Fibroblast of skin of back (primary cell): ENCODE measurements around the gene ADCY9.
A peak's percentile ranks its signal among the peaks of the same experiment; 100 is the strongest.

Experiments
- DNase-seq: peaks from one replicate; pipeline ENCODE4 v3.0.0-alpha.2; 2013

ADCY9 gene

GRCh38 chr16:4093495-4094126 lies 22.6 kb downstream of the ADCY9 start:
- DNase-seq = no peak

- DNase-seq = no peak
These were observed 23.5 kb downstream of the ADCY9 start for GRCh38 chr16:4092547-4093265.

DNA sequence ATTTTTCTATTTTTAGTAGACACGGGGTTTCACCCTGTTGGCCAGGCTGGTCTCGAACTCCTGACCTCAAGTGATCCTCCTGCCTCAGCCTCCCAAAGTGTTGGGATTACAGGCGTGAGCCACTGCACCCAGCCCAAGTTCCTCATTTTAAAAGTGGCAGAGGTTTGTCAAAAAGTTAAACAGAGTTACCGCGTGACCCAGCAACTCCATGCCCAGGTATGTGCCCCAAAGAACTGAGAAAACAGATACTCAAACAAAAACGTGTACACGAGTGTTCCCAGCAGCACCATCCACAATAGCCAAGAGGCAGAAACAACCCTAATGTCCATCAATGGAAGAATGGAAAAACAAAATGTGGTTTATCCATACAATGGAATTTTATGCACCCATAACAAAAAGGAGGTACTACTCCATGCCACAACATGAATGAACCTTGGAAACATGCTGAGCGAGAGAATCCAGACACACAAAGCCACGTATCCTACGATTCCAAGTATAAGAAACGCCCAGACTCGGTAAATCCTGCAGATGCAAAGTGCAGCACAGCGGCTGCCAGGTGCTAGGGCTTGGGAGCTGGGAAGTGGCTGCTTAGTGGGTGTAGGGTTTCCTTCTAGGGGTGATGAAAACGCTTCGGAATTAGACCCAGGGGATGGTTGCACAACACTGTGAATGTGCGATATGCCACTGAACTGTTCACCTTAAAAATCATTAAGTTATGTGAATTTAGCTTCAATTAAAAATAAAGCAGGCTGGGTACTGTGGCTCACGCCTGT lies 24.8 kb downstream of the ADCY9 start:
- no peak for DNase-seq

- DNase-seq = no peak
These were observed 25.8 kb downstream of the ADCY9 start for GRCh38 chr16:4090351-4090851.

- DNase-seq = no peak
These were observed 26.4 kb downstream of the ADCY9 start for GRCh38 chr16:4089811-4090301.

DNA sequence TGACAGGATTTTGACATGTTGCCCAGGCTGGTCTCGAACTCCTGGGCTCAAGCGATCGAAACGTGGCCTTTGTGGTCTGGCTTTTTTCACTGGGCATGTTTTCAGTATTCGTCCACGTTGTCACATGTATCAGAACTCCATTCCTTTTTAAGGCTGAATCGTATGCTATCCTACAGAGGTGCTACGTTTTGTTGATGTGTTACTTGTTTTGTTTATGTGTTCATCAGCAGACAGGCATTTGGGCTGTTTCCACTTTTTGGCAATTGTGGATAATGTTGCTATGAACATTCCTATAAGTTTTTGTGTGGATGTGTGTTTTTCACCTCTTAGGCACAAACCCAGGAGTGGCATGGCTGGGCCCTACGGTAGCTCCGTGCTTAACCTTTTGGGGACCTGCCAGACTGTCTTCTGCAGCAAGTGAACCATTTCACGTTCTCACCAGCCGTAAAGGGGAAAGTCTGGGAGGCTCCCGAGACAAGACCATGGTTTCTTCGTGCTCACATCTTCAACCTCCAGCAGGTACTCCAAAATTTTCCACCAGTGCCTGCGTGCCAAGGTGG lies 26.9 kb downstream of the ADCY9 start:
- DNase-seq = no peak

GRCh38 chr16:4087990-4088577 lies 28.2 kb downstream of the ADCY9 start:
- no peak for DNase-seq

GRCh38 chr16:4087099-4087885 lies 28.9 kb downstream of the ADCY9 start:
- DNase-seq = no peak

DNA sequence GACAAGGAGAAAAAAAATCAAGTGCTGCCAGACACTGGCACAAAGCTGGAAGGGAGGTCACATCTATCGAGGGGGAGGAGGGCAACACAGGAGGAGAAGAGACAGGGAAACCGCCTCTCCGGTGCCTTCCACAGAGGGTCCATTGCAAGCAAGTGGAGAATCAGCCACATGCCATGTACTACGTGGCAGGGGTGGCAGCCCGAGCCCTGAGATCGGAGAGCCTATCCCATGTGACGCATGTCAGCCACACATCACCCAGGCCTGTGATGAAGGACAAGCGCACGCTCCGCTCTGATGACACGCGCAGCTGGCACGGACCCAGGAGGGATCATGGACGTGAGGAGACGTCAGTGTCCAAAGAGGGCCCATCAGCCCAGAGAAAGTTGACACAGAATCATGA lies 30.1 kb downstream of the ADCY9 start:
- DNase-seq = no peak

DNA sequence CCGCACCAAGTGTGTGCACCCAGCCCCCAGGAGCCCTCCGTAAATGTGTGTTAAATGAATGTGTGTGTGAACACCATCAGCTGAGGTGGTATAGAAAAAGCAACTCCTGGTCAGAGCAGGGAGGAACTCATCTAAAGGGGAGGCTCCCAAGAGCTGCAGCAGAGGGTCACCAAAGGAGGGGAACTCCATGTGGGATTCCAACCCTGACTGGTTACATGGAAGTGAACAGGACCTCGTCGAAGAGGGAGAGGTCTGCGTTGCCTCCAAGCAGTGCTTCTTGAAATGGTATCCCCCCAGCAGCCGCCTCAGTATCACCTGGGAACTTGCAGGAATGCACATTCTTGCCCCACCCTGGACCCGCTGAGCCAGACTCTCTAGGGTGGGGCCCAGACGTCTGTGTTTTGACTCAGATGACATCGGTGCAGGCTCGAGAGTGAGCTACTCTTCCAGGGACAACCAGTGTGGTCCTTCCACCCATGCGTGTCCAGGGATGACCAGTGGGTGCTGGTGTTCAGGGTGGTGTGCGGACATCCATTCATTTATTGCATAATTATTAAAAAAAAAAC lies 30.8 kb downstream of the ADCY9 start:
- no peak for DNase-seq

DNA sequence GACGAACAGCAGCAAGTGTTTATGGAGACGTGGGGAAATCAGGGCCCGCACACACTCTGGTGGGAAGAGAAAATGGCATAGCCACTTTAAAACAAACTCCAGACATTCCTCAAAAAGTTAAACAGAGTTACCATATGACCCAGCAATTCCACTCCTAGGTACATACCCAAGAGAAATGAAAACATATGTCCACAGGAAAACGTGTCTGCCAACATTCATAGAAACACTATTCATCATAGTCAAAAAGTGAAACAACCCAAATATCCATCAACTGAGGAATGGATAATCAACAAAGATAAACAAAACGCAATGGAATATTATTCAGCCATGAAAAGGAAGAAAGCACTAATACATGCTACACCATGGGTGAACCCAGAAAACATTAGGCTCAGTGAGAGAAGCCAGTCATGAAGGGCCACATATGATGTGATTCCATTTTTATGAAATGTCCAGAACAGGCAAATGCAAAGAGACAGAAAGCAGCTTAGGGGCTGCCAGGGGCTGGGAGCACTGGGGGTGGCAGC lies 32.8 kb downstream of the ADCY9 start:
- no peak for DNase-seq

GRCh38 chr16:4082474-4083044 lies 33.7 kb downstream of the ADCY9 start:
- no peak for DNase-seq

DNA sequence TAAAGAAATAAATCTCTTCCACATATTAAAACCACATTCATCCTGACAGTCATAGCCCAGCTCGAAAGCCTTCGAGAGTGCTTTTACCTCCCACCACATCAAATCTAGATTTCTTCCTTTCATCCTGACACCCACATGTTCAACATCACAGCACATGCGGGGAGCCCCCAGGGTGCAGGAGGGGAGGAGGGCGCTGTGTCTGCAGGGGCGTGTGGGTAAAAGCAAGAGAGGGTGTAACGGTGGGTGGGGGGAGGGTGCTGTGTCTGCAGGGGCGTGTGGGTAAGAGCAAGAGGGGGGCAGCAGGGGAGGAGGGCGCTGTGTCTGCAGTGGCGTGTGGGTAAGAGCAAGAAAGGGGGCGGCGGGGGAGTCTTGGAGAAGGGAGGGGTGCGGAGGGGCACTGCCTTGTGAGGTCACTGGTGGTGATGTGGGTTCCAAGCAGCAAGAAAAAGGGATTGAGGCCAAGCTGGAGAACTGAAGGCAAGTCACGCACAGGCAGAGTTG lies 34.7 kb downstream of the ADCY9 start:
- no peak for DNase-seq

DNA sequence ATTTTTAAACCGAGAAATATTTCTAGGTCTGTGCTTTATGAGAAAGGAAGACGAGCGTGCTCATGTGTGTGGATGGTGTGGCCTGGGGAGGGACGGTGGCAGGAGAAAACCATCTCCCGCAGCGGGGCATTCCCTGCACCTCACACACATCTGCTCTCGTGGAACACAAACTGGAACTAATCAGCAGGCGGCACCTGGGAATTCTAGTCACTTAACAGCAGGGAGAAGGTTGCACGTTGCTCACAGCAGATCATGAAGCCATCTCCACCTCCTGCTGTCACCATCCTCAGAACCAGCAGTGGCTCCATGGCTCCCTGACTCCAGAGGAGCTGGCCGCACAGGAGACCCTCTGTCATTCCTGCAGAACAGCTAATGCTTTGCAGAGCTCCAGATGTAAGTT lies 35.2 kb downstream of the ADCY9 start:
- no peak for DNase-seq

DNA sequence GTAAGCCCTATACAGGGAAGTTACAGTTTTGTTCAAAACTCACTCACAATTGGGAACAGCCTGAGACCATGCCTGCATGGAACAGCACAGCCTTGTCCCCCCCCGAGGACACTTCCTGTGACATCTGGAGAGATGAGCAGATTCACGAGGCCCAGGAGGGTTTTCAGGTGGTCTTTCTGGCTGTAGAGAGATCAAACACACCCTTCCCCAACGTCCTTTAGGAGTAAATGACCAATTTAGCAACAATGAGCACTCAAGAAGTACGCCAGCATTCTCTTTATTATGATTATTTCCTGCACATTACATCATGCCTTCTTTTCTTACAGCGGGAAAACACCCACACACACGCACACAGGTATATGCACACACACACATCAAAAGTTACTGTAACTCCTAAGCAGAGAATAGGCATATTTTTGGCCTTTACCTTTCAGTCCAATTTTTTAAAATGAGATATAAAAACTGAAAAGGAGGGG lies 39.0 kb downstream of the ADCY9 start:
- no peak for DNase-seq

DNA sequence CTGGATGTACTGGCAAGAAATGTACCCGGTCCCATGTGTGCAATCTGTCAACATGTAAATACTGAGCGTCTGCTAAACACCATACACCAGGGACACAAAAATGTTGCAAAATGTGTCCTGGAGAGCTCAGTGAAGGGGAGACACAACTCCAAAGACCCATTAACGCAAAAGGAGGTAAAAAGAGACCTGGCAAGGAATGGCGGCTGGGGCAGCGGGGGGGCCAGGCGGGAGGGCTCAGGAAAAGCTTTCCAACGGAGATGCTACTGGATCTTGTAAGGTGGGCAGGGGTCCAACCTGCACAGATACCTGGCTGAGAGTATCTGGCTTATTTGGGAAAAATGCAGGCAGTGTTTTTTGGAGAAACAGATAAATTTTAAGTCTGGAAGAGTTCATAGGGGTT lies 40.7 kb downstream of the ADCY9 start:
- DNase-seq = no peak

GRCh38 chr16:4073150-4073549 lies 43.1 kb downstream of the ADCY9 start:
- DNase-seq = peak; percentile 40

- DNase-seq = no peak
These were observed 44.3 kb downstream of the ADCY9 start for GRCh38 chr16:4071686-4072561.

- no peak for DNase-seq
These were observed 45.3 kb downstream of the ADCY9 start for GRCh38 chr16:4070936-4071335.
